ENCODE results near the gene PDK1. TPM values are rescaled to one million over a fixed set of nuclear protein-coding genes. Genes with fewer than 3 reads are reported as not detected.

PDK1 gene
- total RNA-seq, 1 donor from 2014 or later, result 10.5 TPM

DNA sequence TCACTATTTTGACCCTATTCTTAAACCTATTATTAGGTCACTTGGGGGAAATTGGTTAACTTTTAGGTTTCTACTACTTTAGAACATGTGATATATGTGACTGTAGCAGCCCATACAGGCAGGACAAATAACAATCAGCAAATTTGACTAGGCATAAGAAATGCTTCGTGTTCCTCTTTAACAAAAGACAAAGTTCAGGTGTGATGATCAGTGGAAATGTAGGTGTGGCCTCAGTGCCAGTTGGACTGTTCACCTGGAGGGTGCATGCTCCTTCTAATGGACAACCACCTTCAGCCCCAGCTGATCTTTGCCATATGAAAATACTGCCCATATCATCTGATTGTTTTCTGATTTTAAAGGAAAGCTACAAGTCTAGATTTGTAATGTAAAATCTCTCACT lies 6.4 kb downstream of the PDK1 start:
- TF ChIP-seq, protein P1, sequence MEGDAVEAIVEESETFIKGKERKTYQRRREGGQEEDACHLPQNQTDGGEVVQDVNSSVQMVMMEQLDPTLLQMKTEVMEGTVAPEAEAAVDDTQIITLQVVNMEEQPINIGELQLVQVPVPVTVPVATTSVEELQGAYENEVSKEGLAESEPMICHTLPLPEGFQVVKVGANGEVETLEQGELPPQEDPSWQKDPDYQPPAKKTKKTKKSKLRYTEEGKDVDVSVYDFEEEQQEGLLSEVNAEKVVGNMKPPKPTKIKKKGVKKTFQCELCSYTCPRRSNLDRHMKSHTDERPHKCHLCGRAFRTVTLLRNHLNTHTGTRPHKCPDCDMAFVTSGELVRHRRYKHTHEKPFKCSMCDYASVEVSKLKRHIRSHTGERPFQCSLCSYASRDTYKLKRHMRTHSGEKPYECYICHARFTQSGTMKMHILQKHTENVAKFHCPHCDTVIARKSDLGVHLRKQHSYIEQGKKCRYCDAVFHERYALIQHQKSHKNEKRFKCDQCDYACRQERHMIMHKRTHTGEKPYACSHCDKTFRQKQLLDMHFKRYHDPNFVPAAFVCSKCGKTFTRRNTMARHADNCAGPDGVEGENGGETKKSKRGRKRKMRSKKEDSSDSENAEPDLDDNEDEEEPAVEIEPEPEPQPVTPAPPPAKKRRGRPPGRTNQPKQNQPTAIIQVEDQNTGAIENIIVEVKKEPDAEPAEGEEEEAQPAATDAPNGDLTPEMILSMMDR (conservative IDR thresholded peaks at IDR 0.05), result no peak
- H3K36me3 Mint-ChIP-seq, result peaks cover 16% of the 10 kb centered on the region

DNA sequence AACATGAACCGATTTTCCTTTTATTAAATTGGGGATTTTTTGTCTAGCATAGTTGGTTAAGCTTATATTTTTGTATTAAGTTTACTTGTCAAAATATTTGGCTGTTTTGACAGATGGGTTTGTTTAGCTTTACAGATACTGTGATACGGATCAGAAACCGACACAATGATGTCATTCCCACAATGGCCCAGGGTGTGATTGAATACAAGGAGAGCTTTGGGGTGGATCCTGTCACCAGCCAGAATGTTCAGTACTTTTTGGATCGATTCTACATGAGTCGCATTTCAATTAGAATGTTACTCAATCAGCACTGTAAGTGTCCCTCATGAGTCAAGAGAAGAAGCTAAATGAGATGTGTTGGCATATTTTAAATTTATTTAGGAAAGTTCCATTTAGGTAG lies 8.5 kb downstream of the PDK1 start:
- TF ChIP-seq, protein P1 (conservative IDR thresholded peaks at IDR 0.05), result no peak
- H3K9me3 Mint-ChIP-seq, result no peaks in the 10 kb centered on the region
- peaks cover 12% of the 10 kb centered on the region for H3K4me1 Mint-ChIP-seq (ENCODE audit: unreplicated experiment)
- no peaks in the 10 kb centered on the region for H3K27me3 Mint-ChIP-seq
- no peak overlapping the region for H3K27ac Mint-ChIP-seq
- peaks cover 24% of the 10 kb centered on the region for H3K36me3 Mint-ChIP-seq
- H3K4me3 Mint-ChIP-seq, result no peak overlapping the region
- no peak for DNase-seq (ENCODE audit: extremely low spot score, unreplicated experiment)

More for the DNA sequence above, 6.4 kb downstream of the PDK1 start:
- Mint-ChIP-seq H3K27ac (no peak overlapping the region), H3K4me3 (no peak overlapping the region), H3K9me3 (no peaks in the 10 kb centered on the region), H3K4me1 (ENCODE audit: unreplicated experiment) (peaks cover 23% of the 10 kb centered on the region), H3K27me3 (no peaks in the 10 kb centered on the region)
- no peak for DNase-seq (ENCODE audit: extremely low spot score, unreplicated experiment)

DNA sequence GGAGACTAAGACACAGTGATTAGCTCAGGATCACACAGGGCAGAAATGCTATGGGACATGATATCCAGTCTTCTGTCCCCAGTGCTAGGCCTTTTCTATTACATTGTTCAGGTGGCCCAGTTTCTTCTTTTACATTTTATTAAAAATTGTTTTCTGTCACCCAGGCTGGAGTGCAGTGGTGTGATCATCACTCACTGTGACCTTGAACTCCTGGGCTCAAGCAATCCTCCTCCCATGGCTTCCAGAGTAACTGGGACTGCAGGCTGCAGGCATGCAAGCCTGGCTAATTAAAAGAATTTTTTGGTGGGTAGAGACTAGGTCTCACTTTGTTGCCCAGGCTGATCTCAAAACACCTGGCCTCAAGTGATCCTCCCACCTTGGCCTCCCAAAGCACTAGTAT lies 15.4 kb downstream of the PDK1 start:
- H3K36me3 Mint-ChIP-seq, result peaks cover 40% of the 10 kb centered on the region
- no peak for DNase-seq (ENCODE audit: extremely low spot score, unreplicated experiment)
- H3K4me1 Mint-ChIP-seq (ENCODE audit: unreplicated experiment), result no peaks in the 10 kb centered on the region
- peaks cover 8% of the 10 kb centered on the region for H3K9me3 Mint-ChIP-seq
- no peaks in the 10 kb centered on the region for H3K27me3 Mint-ChIP-seq
- TF ChIP-seq, protein P1 (conservative IDR thresholded peaks at IDR 0.05), result no peak
- H3K4me3 Mint-ChIP-seq, result no peak overlapping the region
- H3K27ac Mint-ChIP-seq, result no peak overlapping the region

DNA sequence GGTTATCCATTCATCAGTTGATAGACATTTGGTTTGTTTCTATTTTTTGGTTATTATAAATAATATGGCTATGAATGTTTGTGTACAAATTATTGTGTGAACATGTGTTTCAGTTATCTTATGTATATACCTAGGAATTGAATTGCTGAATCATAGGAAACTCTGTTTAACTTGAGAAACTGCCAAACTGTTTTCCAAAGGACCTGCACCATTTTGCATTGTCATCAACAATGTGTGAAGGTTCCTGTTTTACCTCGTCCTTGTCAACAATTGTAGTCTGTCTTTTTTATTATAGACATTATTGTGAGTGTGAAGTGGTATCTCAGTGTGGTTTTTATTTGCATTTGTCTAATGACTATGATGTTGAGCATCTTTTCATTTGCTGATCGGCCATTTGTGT lies 17.1 kb downstream of the PDK1 start:
- no peak for DNase-seq (ENCODE audit: extremely low spot score, unreplicated experiment)
- no peak overlapping the region for H3K27ac Mint-ChIP-seq
- H3K9me3 Mint-ChIP-seq, result peaks cover 11% of the 10 kb centered on the region
- no peaks in the 10 kb centered on the region for H3K4me1 Mint-ChIP-seq (ENCODE audit: unreplicated experiment)
- H3K27me3 Mint-ChIP-seq, result no peaks in the 10 kb centered on the region
- H3K4me3 Mint-ChIP-seq, result no peak overlapping the region
- TF ChIP-seq, protein P1 (conservative IDR thresholded peaks at IDR 0.05), result no peak
- peaks cover 46% of the 10 kb centered on the region for H3K36me3 Mint-ChIP-seq

DNA sequence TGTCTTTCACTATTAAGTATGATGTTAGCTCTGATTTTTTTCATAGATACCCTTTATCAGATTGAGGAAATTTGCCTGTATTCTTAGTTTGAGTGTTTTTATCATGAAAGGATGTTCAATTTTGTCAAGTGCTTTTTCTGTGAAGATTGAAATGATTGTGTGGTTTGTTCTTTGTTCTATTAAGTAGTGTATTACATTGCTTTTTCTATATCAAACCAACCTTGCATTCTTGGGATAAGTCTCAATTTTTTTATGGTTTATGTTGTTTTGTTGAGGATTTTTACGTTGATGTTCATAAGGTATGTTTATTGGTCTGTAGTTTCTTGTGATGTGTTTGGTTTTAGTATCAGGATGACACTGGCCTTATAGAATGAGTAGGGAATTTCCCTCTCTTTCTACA lies 19.1 kb downstream of the PDK1 start:
- no peak for DNase-seq (ENCODE audit: extremely low spot score, unreplicated experiment)
- Mint-ChIP-seq H3K4me1 (ENCODE audit: unreplicated experiment) (no peaks in the 10 kb centered on the region), H3K36me3 (peaks cover 45% of the 10 kb centered on the region), H3K27ac (no peak overlapping the region), H3K27me3 (no peaks in the 10 kb centered on the region), H3K9me3 (peaks cover 15% of the 10 kb centered on the region), H3K4me3 (no peak overlapping the region)
- TF ChIP-seq, protein P1 (conservative IDR thresholded peaks at IDR 0.05), result no peak

DNA sequence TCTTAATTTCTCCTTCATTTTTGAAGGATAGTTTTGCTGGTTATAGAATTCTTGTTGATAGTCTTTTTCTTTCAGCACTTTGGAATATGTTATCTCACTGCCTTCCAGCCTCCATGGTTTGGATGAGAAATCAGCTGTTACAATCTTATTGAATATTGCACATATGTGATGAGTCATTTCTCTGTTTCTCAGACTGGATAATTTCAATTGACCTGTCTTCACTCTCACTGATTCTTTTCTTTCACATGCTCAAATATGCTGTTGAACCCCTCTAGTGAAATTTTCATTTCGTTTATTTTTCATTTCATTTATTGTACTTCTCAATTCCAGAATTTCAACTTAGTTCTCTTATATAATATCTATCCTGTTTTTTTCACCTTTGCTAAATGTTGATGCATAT lies 22.2 kb downstream of the PDK1 start:
- Mint-ChIP-seq H3K9me3 (peaks cover 15% of the 10 kb centered on the region), H3K4me1 (ENCODE audit: unreplicated experiment) (no peaks in the 10 kb centered on the region), H3K27ac (no peak overlapping the region), H3K4me3 (no peak overlapping the region), H3K27me3 (no peaks in the 10 kb centered on the region), H3K36me3 (peaks cover 48% of the 10 kb centered on the region)
- TF ChIP-seq, protein P1 (conservative IDR thresholded peaks at IDR 0.05), result no peak
- no peak for DNase-seq (ENCODE audit: extremely low spot score, unreplicated experiment)
